ENCODE results near the gene ADAMTS9.
"Not testable (repeated sequence)": the region's sequence is repeated elsewhere in the genome, so short reads cannot be mapped to it uniquely, and the experiment has no call there.

ADAMTS9 gene

DNA sequence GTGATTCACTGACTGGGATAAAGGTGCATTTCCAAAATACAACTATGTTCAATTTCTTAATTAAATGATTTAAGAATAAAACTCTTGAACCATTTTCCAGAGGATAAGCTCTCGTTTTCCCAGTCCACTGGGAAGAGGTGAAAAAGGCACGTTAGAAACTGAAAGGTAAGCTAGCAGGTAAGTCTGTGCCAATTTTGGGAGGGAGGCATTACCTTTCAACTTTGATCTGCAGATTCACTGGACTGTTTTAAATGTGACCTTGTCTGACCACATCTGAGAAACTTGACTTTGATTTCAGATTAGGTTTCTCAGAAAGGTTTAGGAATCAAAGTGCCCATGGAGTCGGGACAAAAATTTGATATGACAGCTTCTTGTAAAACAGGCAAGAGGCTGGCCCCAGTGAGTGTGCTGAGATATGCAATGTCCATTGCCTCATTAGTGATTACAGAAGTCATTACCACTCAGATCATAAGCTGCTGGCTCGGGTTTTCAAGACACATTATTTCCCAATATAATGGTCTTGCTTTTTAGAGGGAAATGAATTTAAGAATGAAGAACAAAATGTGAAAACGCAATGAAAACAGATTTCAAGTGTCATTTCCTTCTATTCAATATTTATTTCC is 118.8 kb downstream of the ADAMTS9 start:
- no peak for DNase-seq

GRCh38 chr3:64566859-64567258 is 120.9 kb downstream of the ADAMTS9 start:
- DNase-seq = no peak

DNA sequence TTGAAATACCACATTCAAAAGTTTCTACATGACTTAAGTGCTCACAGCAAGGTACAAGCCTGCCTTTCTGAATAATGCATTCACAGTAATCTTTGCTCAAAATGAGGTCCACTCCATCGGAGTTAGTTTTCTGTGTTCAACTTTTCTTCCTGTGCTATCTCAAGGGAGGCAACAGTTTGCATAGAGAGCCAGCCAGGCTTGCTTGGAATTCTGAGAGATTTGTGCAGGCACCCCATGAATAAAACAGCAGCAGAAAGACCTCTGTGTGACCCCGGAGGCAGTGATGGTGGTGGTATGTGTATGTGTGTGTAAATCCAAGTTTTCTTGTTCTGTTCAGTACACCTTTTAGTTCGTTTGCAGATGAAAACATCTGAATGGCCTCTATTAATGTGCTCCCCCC is 124.0 kb downstream of the ADAMTS9 start:
- no peak for DNase-seq

- no peak for DNase-seq
Measured at GRCh38 chr3:64561868-64562267, 125.9 kb downstream of the ADAMTS9 start.

- no peak for DNase-seq
Measured at GRCh38 chr3:64561325-64561843, 126.4 kb downstream of the ADAMTS9 start.

GRCh38 chr3:64560791-64561190 is 127.0 kb downstream of the ADAMTS9 start:
- DNase-seq = no peak

GRCh38 chr3:64559588-64559987 is 128.2 kb downstream of the ADAMTS9 start:
- DNase-seq = no peak

GRCh38 chr3:64556046-64556445 is 131.8 kb downstream of the ADAMTS9 start:
- DNase-seq = no peak

DNA sequence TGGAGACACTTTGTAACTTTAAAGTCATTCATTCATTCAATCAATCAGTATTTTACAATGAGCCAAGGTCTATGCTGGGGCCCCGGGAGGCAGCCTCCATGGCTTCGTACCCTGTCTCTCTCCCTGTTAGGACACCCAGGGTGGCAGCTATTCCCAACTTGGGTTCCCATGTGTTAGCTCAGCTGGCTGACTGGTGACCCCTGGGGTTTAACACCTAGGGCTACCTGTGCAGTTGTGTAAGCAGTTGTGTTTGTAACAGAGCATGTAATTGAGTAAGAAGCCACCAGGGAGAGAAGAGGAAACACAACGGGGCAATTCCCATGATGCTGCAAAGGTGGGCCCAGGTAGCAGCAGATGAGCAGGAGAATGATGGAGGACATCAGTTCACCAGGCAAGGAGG is 132.4 kb downstream of the ADAMTS9 start:
- no peak for DNase-seq

DNA sequence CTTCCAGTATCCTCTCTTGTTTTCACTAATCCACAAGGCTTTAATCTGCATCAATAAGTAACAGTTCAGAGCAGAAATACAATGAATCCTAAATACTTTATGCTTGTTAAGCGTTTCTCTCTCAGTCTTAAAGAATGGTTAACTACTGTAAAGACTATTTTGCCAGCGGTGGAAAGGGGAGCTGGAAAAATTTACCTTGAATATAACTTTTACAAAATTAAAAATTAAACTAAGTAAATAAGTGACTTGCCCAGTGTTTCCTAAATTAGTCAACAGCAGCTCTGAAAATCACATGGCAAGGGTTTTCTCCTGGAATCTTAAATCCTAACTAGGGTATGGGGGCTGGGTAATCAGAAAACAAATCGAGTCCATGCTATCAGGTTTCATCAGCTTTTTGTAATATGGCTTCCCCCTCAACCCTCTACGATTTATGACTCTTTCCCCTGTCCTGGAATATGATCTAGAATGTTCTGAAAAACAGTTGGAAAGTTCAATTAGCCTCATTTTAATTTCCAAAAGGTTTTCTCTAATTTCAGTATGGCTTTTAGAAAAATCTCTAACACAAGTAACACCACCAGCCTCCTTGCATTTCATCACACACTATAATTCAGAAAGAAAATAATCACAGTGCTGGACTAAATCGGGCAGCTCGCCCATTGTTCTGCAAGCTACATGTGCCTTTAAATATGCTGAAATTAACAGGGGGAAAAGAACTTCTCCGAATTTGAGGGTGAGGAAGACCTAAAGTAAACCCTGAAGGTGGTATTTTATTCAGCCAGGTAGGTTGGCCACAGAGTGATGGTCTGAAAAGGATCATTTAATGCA is 133.5 kb downstream of the ADAMTS9 start:
- DNase-seq = no peak

DNA sequence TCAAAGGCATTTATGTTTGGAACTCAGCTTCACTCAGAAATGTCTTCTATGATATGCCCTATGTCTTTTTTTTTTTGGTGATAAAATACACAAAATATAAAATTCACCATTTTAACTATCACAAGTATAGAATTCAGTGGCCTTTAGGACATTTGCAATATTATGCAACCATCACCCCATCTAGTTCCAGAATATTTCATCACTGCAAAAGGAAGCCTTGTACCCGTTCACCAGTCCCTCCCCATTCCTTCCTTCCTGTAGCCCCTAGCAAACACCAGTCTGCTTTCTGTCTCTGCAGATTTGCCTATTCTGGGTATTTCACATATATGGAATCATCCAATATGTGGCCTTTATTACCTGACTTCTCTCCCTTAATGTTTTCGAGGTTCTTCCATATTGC is 134.8 kb downstream of the ADAMTS9 start:
- DNase-seq = no peak

DNA sequence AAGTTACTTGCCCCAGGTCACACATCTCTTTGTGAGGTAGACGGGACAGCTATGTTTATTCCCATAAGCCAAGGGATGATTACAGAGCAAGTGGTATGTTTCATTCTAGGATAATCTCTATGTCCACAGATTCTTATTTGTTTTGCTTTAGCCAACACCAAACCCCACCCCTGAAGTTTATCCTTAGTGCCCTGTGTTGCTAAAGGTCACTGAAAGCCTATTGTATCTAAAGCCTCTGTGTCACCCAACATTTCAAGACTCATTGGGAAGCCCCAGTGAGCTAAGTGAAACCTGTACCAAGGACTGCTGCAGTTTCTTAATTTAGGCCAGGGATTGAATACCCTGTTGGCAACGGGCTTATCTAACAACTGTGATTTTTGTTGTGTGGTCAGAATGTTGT is 135.6 kb downstream of the ADAMTS9 start:
- no peak for DNase-seq

DNA sequence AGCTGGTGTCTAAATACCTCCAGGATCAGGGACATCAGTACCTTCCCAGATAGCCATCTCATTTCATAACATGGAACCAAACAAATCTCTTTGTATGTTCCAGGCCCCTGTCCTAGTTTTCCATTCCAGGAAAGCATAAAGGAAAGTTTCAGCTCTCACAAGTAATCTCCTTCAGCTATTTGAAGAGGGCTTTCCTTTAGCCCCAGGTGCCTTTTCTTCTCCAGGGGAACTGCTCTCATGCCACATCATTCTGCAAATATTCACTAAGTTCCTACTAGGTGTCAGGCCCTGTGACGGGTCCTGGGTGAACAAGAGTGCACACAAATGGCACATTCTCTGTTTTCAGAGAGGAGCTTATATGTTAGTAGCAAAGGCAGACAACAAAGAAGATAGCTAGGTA is 136.1 kb downstream of the ADAMTS9 start:
- DNase-seq = no peak

- DNase-seq = no peak
Measured at GRCh38 chr3:64550745-64551144, 137.1 kb downstream of the ADAMTS9 start.

- DNase-seq = no peak
Measured at GRCh38 chr3:64549869-64550268, 137.9 kb downstream of the ADAMTS9 start.

DNA sequence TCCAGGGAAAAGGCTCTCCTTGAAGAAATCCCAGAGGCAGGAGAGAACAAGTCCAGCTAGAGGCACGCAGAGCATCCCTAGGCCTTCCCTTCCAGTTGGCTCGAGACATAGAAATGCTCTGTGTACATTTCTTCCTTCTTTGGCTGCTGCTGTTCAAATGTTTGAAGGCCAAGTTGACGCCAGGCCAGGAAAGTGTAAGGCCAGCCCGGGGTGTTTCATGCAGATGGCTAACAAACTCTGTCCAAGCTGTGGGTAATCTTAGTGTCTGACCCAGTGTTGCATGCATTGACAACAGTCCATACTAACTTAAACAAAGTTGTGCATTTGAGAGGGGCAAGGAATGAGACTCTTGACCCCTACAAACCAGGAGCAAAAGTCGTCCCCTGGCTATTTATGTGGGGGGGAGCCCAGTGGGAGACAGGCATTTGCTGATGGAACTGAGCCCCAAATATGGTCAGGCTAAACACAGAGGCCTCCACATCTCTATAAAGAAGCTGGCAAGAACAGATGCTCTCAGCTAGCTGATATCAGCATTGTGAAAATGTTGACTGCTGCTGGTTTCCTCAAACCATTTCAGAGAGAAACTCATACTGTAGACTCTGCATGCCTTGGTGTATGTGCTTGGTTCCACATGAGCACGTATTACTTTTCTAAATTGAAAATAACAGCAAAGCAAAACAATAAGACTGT is 139.5 kb downstream of the ADAMTS9 start:
- DNase-seq = no peak

DNA sequence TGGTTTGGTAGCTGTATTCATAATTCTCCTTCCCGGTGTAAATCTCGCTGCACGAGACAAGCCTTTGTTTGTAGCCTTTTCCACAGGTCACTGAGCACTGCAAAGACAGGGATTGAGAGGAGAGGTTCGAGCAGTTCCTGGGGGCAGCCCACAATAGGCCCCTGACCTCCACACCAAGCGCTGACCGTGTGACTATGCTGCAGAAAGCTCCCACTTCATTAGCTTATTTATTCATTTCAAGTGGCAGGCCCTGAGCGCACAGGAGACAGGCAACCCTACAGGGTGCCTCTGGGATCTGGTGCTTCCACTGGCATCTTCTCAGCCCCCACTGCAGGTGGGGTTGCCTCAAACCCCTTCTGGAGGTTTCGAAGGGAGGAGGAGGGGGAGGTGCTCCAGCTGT is 140.9 kb downstream of the ADAMTS9 start:
- no peak for DNase-seq

GRCh38 chr3:64545239-64545638 is 142.6 kb downstream of the ADAMTS9 start:
- DNase-seq = not testable (repeated sequence)

DNA sequence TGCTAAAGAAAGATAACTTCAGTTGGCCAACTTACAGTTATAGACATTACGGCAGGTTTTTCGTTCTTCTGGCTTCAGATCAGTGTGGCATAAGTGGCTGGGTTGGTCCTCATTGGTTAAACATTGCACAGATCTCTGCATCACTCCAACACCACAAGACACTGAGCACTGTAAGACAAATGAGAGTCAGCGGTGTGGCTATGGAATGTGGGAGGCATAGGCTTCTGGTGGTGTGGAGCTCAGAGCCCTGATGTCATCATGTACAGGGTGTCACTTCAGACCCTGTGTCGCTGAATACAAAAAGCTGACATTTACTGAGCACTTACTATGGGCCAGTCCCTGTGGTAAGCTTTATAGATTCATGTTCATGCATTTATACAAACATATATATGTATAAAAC is 146.0 kb downstream of the ADAMTS9 start:
- no peak for DNase-seq

- DNase-seq = no peak
Measured at GRCh38 chr3:64539451-64540196, 148.2 kb downstream of the ADAMTS9 start.

GRCh38 chr3:64536166-64536565 is 151.6 kb downstream of the ADAMTS9 start:
- no peak for DNase-seq

- peak; percentile 79 for DNase-seq
Measured at GRCh38 chr3:64533617-64534317, 154.0 kb downstream of the ADAMTS9 start.

All from NCI-H146 (cell line).